T follicular helper cell (primary cell): ENCODE data around the gene TEAD1.

ENCODE experiments used
- DNase-seq: peaks from one replicate; pipeline ENCODE4 v3.0.0-alpha.2; 2020; ENCODE audit warnings: low read depth

Gene TEAD1

GRCh38 chr11:12789054-12789453 is 114.8 kb downstream of the TEAD1 start:
- no peak for DNase-seq

- DNase-seq, result no peak
These were observed 115.5 kb downstream of the TEAD1 start for GRCh38 chr11:12789596-12790215.

GRCh38 chr11:12790861-12791616 is 116.8 kb downstream of the TEAD1 start:
- no peak for DNase-seq

GRCh38 chr11:12792018-12792417 is 117.8 kb downstream of the TEAD1 start:
- DNase-seq, result no peak

GRCh38 chr11:12792590-12792989 is 118.4 kb downstream of the TEAD1 start:
- DNase-seq, result no peak

- no peak for DNase-seq
These were observed 118.8 kb downstream of the TEAD1 start for GRCh38 chr11:12793065-12793464.

- no peak for DNase-seq
These were observed 119.3 kb downstream of the TEAD1 start for GRCh38 chr11:12793506-12793905.

- no peak for DNase-seq
These were observed 120.5 kb downstream of the TEAD1 start for GRCh38 chr11:12794576-12795230.

- no peak for DNase-seq
These were observed 123.8 kb downstream of the TEAD1 start for GRCh38 chr11:12797996-12798395.

GRCh38 chr11:12798609-12799011 is 124.4 kb downstream of the TEAD1 start:
- no peak for DNase-seq

- no peak for DNase-seq
These were observed 125.2 kb downstream of the TEAD1 start for GRCh38 chr11:12799334-12799835.

- no peak for DNase-seq
These were observed 125.9 kb downstream of the TEAD1 start for GRCh38 chr11:12800032-12800671.

- no peak for DNase-seq
These were observed 126.7 kb downstream of the TEAD1 start for GRCh38 chr11:12800871-12801270.

- DNase-seq, result no peak
These were observed 127.8 kb downstream of the TEAD1 start for GRCh38 chr11:12801976-12802375.

- DNase-seq, result no peak
These were observed 128.3 kb downstream of the TEAD1 start for GRCh38 chr11:12802418-12803085.

- DNase-seq, result no peak
These were observed 129.0 kb downstream of the TEAD1 start for GRCh38 chr11:12803086-12803826.

- DNase-seq, result no peak
These were observed 131.9 kb downstream of the TEAD1 start for GRCh38 chr11:12806113-12806512.

GRCh38 chr11:12807621-12808020 is 133.4 kb downstream of the TEAD1 start:
- DNase-seq, result no peak

GRCh38 chr11:12808519-12808918 is 134.3 kb downstream of the TEAD1 start:
- DNase-seq, result no peak

- no peak for DNase-seq
These were observed 135.1 kb downstream of the TEAD1 start for GRCh38 chr11:12809364-12809763.
